Immature natural killer cell (primary cell): ENCODE measurements around the gene SEPTIN2. TPM values are rescaled to one million over a fixed set of nuclear protein-coding genes. Genes with fewer than 3 reads are reported as not detected.
A peak's percentile ranks its signal among the peaks of the same experiment; 100 is the strongest.
"Not testable (repeated sequence)": the region's sequence is repeated elsewhere in the genome, so short reads cannot be mapped to it uniquely, and the experiment has no call there.

Experiments
- DNase-seq, 3 donors: peaks; one replicate each; pipeline ENCODE4 v3.0.0; 2022; ENCODE audit warnings: mixed read lengths in 1 of 3
- H3K27ac Mint-ChIP-seq, 6 donors: one replicate each; pipeline ENCODE4 v1.8.0; 2020; ENCODE audit warnings: mixed read lengths in 6 of 6, mild to moderate bottlenecking in 5 of 6, inconsistent platforms in 4 of 6, moderate library complexity in 3 of 6
- H3K27me3 Mint-ChIP-seq, 3 donors: one replicate each; pipeline ENCODE4 v1.8.0; 2020 to 2021; ENCODE audit warnings: low read depth in 3 of 3, mild to moderate bottlenecking in 3 of 3, mixed read lengths in 3 of 3, moderate library complexity in 3 of 3, inconsistent platforms in 1 of 3
- H3K36me3 Mint-ChIP-seq, 3 donors: one replicate each; pipeline ENCODE4 v1.8.0; 2020; ENCODE audit warnings: mixed read lengths in 3 of 3, inconsistent platforms in 2 of 3, mild to moderate bottlenecking in 2 of 3
- H3K4me1 Mint-ChIP-seq, 2 donors: one replicate each; pipeline ENCODE4 v1.8.0; 2020; ENCODE audit warnings: inconsistent platforms in 2 of 2, mild to moderate bottlenecking in 2 of 2, mixed read lengths in 2 of 2, moderate library complexity in 1 of 2
- H3K4me3 Mint-ChIP-seq, 5 donors: one replicate each; pipeline ENCODE4 v1.8.0; 2020; ENCODE audit warnings: mild to moderate bottlenecking in 5 of 5, mixed read lengths in 5 of 5, inconsistent platforms in 3 of 5, moderate library complexity in 3 of 5
- H3K9me3 Mint-ChIP-seq, 6 donors: one replicate each; pipeline ENCODE4 v1.8.0; 2020; ENCODE audit warnings: mild to moderate bottlenecking in 6 of 6, mixed read lengths in 6 of 6, inconsistent platforms in 4 of 6, moderate library complexity in 3 of 6
- polyA plus RNA-seq, 3 donors: library from polyadenylated mRNA; unstranded; fragments of 300-500 nt; fragmentation: Illumina TruSeq; gene quantifications; one replicate each; pipeline ENCODE4 v1.2.3, GENCODE V29; 2021

The SEPTIN2 gene
- polyA plus RNA-seq, 3 donors from 2014 or later: 204 to 249 (median 207) TPM

- H3K36me3 Mint-ChIP-seq: peaks cover 0 to 8% (median 5%) of the 10 kb centered on the region in 3 donors
- peaks cover 0 to 5% (median 0%) of the 10 kb centered on the region in 3 donors for H3K27me3 Mint-ChIP-seq
- DNase-seq: no peak
- H3K4me3 Mint-ChIP-seq: no peak overlapping the region
- no peak overlapping the region for H3K27ac Mint-ChIP-seq
- no peaks in the 10 kb centered on the region for H3K4me1 Mint-ChIP-seq
- H3K9me3 Mint-ChIP-seq: peaks cover 0 to 2% (median 0%) of the 10 kb centered on the region in 6 donors
Observed at GRCh38 chr2:241373446-241373845, 57.7 kb downstream of the SEPTIN2 start.

- H3K4me3 Mint-ChIP-seq, H3K9me3 Mint-ChIP-seq, H3K36me3 Mint-ChIP-seq, H3K27me3 Mint-ChIP-seq, H3K27ac Mint-ChIP-seq, H3K4me1 Mint-ChIP-seq, DNase-seq: not testable (repeated sequence)
Observed at GRCh38 chr2:241373906-241374305, 58.2 kb downstream of the SEPTIN2 start.

GRCh38 chr2:241375300-241375699, 59.6 kb downstream of the SEPTIN2 start:
- DNase-seq: no peak
- no peaks in the 10 kb centered on the region for H3K4me1 Mint-ChIP-seq
- peaks cover 0 to 5% (median 0%) of the 10 kb centered on the region in 3 donors for H3K27me3 Mint-ChIP-seq
- no peak overlapping the region for H3K4me3 Mint-ChIP-seq
- H3K27ac Mint-ChIP-seq: no peak overlapping the region
- H3K36me3 Mint-ChIP-seq: peaks cover 0 to 8% (median 5%) of the 10 kb centered on the region in 3 donors
- peaks cover 0 to 2% (median 0%) of the 10 kb centered on the region in 6 donors for H3K9me3 Mint-ChIP-seq

GRCh38 chr2:241376808-241377207, 61.1 kb downstream of the SEPTIN2 start:
- H3K4me1 Mint-ChIP-seq: no peaks in the 10 kb centered on the region
- H3K9me3 Mint-ChIP-seq: no peaks in the 10 kb centered on the region
- H3K27me3 Mint-ChIP-seq: peaks cover 0 to 2% (median 2%) of the 10 kb centered on the region in 3 donors
- no peak overlapping the region for H3K4me3 Mint-ChIP-seq
- peaks cover 0 to 8% (median 5%) of the 10 kb centered on the region in 3 donors for H3K36me3 Mint-ChIP-seq
- DNase-seq: no peak
- H3K27ac Mint-ChIP-seq: no peak overlapping the region

- Mint-ChIP-seq H3K36me3 (peaks cover 0 to 8% (median 8%) of the 10 kb centered on the region in 3 donors), H3K27me3 (peaks cover 2 to 5% (median 4%) of the 10 kb centered on the region in 3 donors), H3K4me1 (peaks cover 6% of the 10 kb centered on the region in 2 donors), H3K9me3 (no peaks in the 10 kb centered on the region), H3K27ac (no peak overlapping the region), H3K4me3 (no peak overlapping the region)
- DNase-seq: no peak
Observed at GRCh38 chr2:241378816-241379215, 63.1 kb downstream of the SEPTIN2 start.

- peaks cover 2 to 5% (median 2%) of the 10 kb centered on the region in 3 donors for H3K27me3 Mint-ChIP-seq
- H3K4me3 Mint-ChIP-seq: no peak overlapping the region
- H3K27ac Mint-ChIP-seq: no peak overlapping the region
- peaks cover 6% of the 10 kb centered on the region in 2 donors for H3K4me1 Mint-ChIP-seq
- peaks cover 0 to 3% (median 3%) of the 10 kb centered on the region in 3 donors for H3K36me3 Mint-ChIP-seq
- no peaks in the 10 kb centered on the region for H3K9me3 Mint-ChIP-seq
- no peak for DNase-seq
Observed at GRCh38 chr2:241379481-241380480, 64.1 kb downstream of the SEPTIN2 start.

GRCh38 chr2:241381872-241382271, 66.1 kb downstream of the SEPTIN2 start:
- H3K9me3 Mint-ChIP-seq: no peaks in the 10 kb centered on the region
- H3K27me3 Mint-ChIP-seq: peaks cover 2 to 5% (median 4%) of the 10 kb centered on the region in 3 donors
- H3K36me3 Mint-ChIP-seq: peaks cover 0 to 3% (median 2%) of the 10 kb centered on the region in 3 donors
- H3K27ac Mint-ChIP-seq: no peak overlapping the region
- DNase-seq: no peak
- peaks cover 6% of the 10 kb centered on the region in 2 donors for H3K4me1 Mint-ChIP-seq
- no peak overlapping the region for H3K4me3 Mint-ChIP-seq

- DNase-seq, H3K9me3 Mint-ChIP-seq, H3K4me3 Mint-ChIP-seq, H3K27me3 Mint-ChIP-seq, H3K36me3 Mint-ChIP-seq, H3K4me1 Mint-ChIP-seq, H3K27ac Mint-ChIP-seq: not testable (repeated sequence)
Observed at GRCh38 chr2:241385450-241385849, 69.7 kb downstream of the SEPTIN2 start.

- peaks cover 6% of the 10 kb centered on the region in 2 donors for H3K4me1 Mint-ChIP-seq
- no peak overlapping the region for H3K27ac Mint-ChIP-seq
- no peaks in the 10 kb centered on the region for H3K9me3 Mint-ChIP-seq
- H3K36me3 Mint-ChIP-seq: peaks cover 0 to 3% (median 3%) of the 10 kb centered on the region in 3 donors
- peaks cover 2 to 4% (median 3%) of the 10 kb centered on the region in 3 donors for H3K27me3 Mint-ChIP-seq
- H3K4me3 Mint-ChIP-seq: no peak overlapping the region
- no peak for DNase-seq
Observed at GRCh38 chr2:241386519-241386918, 70.8 kb downstream of the SEPTIN2 start.

- no peak for DNase-seq
- H3K36me3 Mint-ChIP-seq: peaks cover 0 to 4% (median 0%) of the 10 kb centered on the region in 3 donors
- H3K9me3 Mint-ChIP-seq: no peaks in the 10 kb centered on the region
- no peak overlapping the region for H3K27ac Mint-ChIP-seq
- no peaks in the 10 kb centered on the region for H3K4me1 Mint-ChIP-seq
- peaks cover 0 to 2% (median 0%) of the 10 kb centered on the region in 3 donors for H3K27me3 Mint-ChIP-seq
- H3K4me3 Mint-ChIP-seq: no peak overlapping the region
Observed at GRCh38 chr2:241389697-241390096, 74.0 kb downstream of the SEPTIN2 start.

GRCh38 chr2:241390301-241391206, 74.8 kb downstream of the SEPTIN2 start:
- DNase-seq: no peak
- peaks cover 0 to 6% (median 2%) of the 10 kb centered on the region in 3 donors for H3K36me3 Mint-ChIP-seq
- no peaks in the 10 kb centered on the region for H3K9me3 Mint-ChIP-seq
- peak overlapping the region in 1 of 6 donors; percentile 11 for H3K27ac Mint-ChIP-seq
- H3K4me1 Mint-ChIP-seq: no peaks in the 10 kb centered on the region
- H3K4me3 Mint-ChIP-seq: no peak overlapping the region
- peaks cover 0 to 2% (median 0%) of the 10 kb centered on the region in 3 donors for H3K27me3 Mint-ChIP-seq

GRCh38 chr2:241391892-241392665, 76.4 kb downstream of the SEPTIN2 start:
- peaks cover 0 to 4% (median 4%) of the 10 kb centered on the region in 3 donors for H3K36me3 Mint-ChIP-seq
- H3K4me3 Mint-ChIP-seq: no peak overlapping the region
- DNase-seq: peak; percentile 4 to 5 (median 5)
- H3K27me3 Mint-ChIP-seq: no peaks in the 10 kb centered on the region
- H3K27ac Mint-ChIP-seq: no peak overlapping the region
- no peaks in the 10 kb centered on the region for H3K4me1 Mint-ChIP-seq
- H3K9me3 Mint-ChIP-seq: no peaks in the 10 kb centered on the region

GRCh38 chr2:241392753-241393152, 77.0 kb downstream of the SEPTIN2 start:
- H3K27me3 Mint-ChIP-seq, H3K9me3 Mint-ChIP-seq, DNase-seq, H3K4me1 Mint-ChIP-seq, H3K4me3 Mint-ChIP-seq, H3K36me3 Mint-ChIP-seq, H3K27ac Mint-ChIP-seq: not testable (repeated sequence)
